ENCODE data around the gene DNAJB8.

Gene DNAJB8

DNA sequence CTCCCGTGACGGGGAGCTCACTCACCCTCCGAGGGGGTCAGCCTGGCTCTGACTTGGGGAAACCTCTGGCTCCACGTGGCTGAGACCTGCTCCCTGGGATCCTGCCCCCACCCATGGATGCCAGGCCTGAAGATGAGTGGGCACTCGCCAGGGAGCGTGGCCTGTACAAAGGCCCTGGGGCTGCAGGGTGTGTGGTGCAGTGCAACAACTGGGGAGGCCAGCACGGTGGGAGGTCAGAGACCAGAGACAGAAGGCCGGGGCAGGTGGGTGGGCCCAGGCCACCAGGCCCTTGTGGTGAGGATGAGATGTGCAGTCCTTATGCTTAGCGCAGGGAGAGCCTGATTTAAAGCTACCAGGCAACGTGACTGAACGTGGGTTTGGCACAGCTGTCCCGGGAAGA lies 5.0 kb downstream of the DNAJB8 start:
- TF ChIP-seq, protein P1, sequence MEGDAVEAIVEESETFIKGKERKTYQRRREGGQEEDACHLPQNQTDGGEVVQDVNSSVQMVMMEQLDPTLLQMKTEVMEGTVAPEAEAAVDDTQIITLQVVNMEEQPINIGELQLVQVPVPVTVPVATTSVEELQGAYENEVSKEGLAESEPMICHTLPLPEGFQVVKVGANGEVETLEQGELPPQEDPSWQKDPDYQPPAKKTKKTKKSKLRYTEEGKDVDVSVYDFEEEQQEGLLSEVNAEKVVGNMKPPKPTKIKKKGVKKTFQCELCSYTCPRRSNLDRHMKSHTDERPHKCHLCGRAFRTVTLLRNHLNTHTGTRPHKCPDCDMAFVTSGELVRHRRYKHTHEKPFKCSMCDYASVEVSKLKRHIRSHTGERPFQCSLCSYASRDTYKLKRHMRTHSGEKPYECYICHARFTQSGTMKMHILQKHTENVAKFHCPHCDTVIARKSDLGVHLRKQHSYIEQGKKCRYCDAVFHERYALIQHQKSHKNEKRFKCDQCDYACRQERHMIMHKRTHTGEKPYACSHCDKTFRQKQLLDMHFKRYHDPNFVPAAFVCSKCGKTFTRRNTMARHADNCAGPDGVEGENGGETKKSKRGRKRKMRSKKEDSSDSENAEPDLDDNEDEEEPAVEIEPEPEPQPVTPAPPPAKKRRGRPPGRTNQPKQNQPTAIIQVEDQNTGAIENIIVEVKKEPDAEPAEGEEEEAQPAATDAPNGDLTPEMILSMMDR (conservative IDR thresholded peaks at IDR 0.05; ENCODE audit: low read depth, low read length), result no peak
- H3K4me3 ChIP-seq (ENCODE audit: low read depth, low read length), result no peak overlapping the region
- no peak for DNase-seq (ENCODE audit: low read depth)

DNA sequence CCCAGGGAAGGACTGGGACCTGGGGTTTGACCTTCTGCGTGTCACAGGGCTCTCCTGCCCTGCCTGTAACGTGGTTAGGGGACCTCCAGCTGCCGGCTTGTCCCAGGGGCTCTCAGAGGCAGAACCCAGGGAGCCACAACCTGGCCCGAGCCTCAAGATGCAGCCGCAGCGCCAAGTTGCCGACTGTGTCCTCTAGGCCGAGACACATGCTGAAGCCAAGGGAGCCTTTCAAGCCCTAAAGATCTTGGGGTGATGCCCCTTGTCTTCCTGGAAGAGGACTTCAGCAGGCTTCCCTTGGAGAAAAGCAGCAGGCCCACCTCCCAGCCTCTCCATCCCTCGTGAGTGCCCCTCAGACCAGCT lies 7.2 kb downstream of the DNAJB8 start:
- H3K4me3 ChIP-seq (ENCODE audit: low read depth, low read length), result no peak overlapping the region
- TF ChIP-seq, protein P1 (conservative IDR thresholded peaks at IDR 0.05; ENCODE audit: low read depth, low read length), result no peak
- no peak for DNase-seq (ENCODE audit: low read depth)

DNA sequence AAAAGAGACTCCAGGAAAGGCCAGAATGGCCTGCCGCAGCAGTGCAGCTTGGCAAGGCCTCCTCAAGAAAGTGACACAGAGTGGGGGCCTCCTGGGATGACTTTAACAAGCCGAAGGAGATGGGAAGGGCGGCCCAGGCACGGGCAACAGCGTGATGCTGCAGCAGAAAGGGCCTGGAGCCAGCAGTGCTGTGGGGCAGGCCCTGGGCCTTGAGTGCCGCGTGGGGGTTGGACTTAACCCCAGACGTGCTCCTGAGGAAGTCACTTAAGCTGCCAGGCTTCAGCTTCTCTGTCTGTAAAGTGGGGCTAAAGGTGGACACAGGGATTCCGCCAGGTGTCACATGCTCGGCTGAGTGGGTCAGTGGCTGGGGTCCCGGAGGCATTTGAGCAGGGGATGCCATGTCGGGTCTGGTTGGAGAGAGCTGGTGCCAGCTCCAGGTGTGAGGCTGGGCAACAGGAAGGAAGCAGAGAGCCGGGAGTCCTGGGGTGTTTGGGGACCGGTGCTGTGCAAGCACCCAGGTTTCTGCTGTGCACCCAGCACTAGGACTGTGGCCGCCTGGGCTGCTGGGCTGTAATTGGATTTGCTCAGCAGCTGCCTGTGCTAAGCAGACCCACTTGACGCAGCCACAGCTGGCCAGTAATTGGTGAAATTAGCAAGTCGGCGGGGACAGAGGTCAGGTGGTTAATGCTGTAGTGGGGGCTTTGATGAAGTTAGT lies 7.8 kb downstream of the DNAJB8 start:
- H3K4me3 ChIP-seq (ENCODE audit: low read depth, low read length), result no peak overlapping the region
- no peak for DNase-seq (ENCODE audit: low read depth)
- TF ChIP-seq, protein P1 (conservative IDR thresholded peaks at IDR 0.05; ENCODE audit: low read depth, low read length), result no peak

DNA sequence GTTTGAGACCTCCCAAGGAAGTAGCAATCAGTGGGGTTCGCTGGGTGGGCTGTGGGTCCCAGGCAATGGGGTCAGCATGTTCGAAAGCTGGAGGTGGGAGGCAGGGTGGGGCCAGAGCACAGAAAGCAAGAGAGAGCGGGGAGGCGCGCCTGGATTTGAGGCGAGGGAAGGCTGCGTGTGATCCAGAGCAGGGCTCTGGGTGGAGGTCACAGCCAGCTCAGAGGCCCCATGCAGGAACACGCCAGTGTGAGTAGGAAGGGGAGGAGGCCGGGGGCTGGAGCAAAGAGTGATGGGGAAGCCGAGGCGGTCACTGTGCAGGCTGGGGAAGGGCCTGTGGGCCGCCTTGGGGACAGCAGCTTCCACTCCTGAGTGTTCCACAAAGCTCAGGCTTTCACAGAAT lies 8.8 kb downstream of the DNAJB8 start:
- no peak for DNase-seq (ENCODE audit: low read depth)
- TF ChIP-seq, protein P1 (conservative IDR thresholded peaks at IDR 0.05; ENCODE audit: low read depth, low read length), result no peak
- H3K4me3 ChIP-seq (ENCODE audit: low read depth, low read length), result no peak overlapping the region

GRCh38 chr3:128456776-128457715 lies 9.6 kb downstream of the DNAJB8 start:
- TF ChIP-seq, protein P1 (conservative IDR thresholded peaks at IDR 0.05; ENCODE audit: low read depth, low read length), result no peak
- H3K4me3 ChIP-seq (ENCODE audit: low read depth, low read length), result no peak overlapping the region
- no peak for DNase-seq (ENCODE audit: low read depth)

- DNase-seq (ENCODE audit: low read depth), result no peak
- H3K4me3 ChIP-seq (ENCODE audit: low read depth, low read length), result no peak overlapping the region
- TF ChIP-seq, protein P1 (conservative IDR thresholded peaks at IDR 0.05; ENCODE audit: low read depth, low read length), result no peak
Measured at GRCh38 chr3:128455786-128456748, 10.6 kb downstream of the DNAJB8 start.
